Activated T-helper 1 cell treated with anti-CD3 and anti-CD28 coated beads, Interleukin-12 subunit alpha, Interleukin-12 subunit beta, Interleukin-2, Interleukin-4 antibody, amounts not matched to agents 30 ng/mL and 10 ng/mL and 1 ng/mL, durations not matched to agents 14 hours and 24 hours and 36 hours (primary cell): ENCODE data around the gene TBX4. TPM values are rescaled to one million over a fixed set of nuclear protein-coding genes. Genes with fewer than 3 reads are reported as not detected.

Experiments used
- DNase-seq: peaks from one replicate; pipeline ENCODE4 v3.0.0; 2021; ENCODE audit warnings: low spot score
- H3K27ac Mint-ChIP-seq: one replicate; pipeline ENCODE4 v1.8.0; 2021; ENCODE audit warnings: mild to moderate bottlenecking, mixed read lengths
- H3K27me3 Mint-ChIP-seq: one replicate; pipeline ENCODE4 v1.8.0; 2022; ENCODE audit warnings: mild to moderate bottlenecking, moderate library complexity, mixed read lengths; ENCODE audit not compliant: insufficient read depth
- H3K36me3 Mint-ChIP-seq: one replicate; pipeline ENCODE4 v1.8.0; 2021; ENCODE audit warnings: low read depth, mixed read lengths
- H3K4me1 Mint-ChIP-seq: one replicate; pipeline ENCODE4 v1.8.0; 2021; ENCODE audit warnings: low read depth, mixed read lengths
- H3K4me3 Mint-ChIP-seq: one replicate; pipeline ENCODE4 v1.8.0; 2021; ENCODE audit warnings: mild to moderate bottlenecking, moderate library complexity, mixed read lengths
- H3K9me3 Mint-ChIP-seq: one replicate; pipeline ENCODE4 v1.8.0; 2021; ENCODE audit warnings: mixed read lengths
- intact Hi-C: fragments of 100-400 bp; cut with micrococcal nuclease; formaldehyde crosslinking; loops from one replicate; pipeline ENCODE4 v1.15.1; 2024
- total RNA-seq: library from RNA; stranded (reverse); gene quantifications from 2 replicates; pipeline ENCODE4 v1.2.3, GENCODE V29; 2022

TBX4 gene
- total RNA-seq, 1 donor from 2014 or later: not detected

DNA sequence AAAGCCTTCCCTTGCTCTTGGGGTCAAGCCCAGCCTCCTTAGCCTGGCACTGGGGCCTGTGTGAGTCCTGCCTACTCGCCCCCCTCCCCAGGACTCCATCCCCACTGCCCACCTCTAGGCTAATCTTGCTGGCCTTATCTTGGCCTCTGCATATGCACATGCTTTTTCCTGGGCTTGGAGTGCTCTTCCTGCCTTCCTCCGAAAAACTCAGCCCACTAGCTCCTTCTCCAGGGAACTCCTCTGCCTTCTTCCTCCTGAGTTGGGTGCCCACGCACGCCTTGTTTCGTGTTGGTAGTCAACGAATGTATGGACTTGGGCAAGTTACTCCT is 36.0 kb upstream of the TBX4 start:
- Mint-ChIP-seq H3K36me3 (no peaks in the 10 kb centered on the region), H3K27me3 (peaks cover 34% of the 10 kb centered on the region), H3K9me3 (no peaks in the 10 kb centered on the region), H3K27ac (no peak overlapping the region), H3K4me1 (no peaks in the 10 kb centered on the region), H3K4me3 (no peak overlapping the region)
- no peak for DNase-seq
- intact Hi-C loops: loop anchor here (5.0 kb wide), 1 partner anchor 166 kb away; no protein-coding TSS in a partner anchor

DNA sequence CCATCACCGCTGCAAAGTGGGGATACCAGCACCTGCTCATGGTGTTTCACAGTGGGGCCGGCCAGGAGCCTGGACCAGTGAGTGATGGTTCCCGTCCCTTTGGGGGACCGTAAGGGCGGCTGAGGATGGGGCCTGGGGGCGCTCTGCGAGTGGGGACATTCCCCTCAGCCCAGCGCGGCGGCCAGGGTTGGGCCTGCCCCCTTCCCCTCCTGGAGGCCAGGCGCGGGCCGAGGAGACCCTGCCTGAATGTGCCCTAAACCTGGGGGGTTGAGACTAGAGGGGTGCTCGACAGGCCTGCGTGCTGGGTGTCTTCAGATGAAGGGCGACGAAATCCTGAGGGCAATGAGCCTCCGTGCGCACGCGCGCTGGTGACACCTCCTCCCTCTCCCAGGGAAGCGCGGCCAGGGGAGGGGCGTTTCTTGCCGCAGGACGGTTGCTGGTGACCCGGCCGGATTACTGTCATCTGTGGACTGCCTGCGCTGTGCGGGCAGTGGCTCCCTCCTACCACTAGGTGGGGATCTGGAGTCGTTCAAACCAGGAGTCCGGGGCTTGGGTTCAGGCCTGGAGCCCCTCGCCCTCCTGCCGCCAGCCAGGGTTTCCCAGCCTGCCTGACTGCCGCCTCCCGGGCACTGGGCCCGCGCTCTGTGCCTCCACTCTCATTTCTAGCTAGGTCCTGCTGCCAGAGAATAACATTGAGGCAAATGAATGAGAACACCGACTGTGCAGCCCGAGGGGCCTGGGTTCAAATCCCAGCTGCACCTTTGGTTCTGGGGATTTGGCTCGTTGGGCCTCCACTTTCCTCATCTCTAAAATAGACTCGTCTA is 35.5 kb upstream of the TBX4 start:
- Mint-ChIP-seq H3K27ac (no peak overlapping the region), H3K4me3 (no peak overlapping the region), H3K4me1 (no peaks in the 10 kb centered on the region), H3K27me3 (peaks cover 34% of the 10 kb centered on the region), H3K36me3 (no peaks in the 10 kb centered on the region), H3K9me3 (no peaks in the 10 kb centered on the region)
- intact Hi-C loops: loop anchor here (5.0 kb wide), 1 partner anchor 166 kb away; no protein-coding TSS in a partner anchor
- DNase-seq: peak; percentile 44

DNA sequence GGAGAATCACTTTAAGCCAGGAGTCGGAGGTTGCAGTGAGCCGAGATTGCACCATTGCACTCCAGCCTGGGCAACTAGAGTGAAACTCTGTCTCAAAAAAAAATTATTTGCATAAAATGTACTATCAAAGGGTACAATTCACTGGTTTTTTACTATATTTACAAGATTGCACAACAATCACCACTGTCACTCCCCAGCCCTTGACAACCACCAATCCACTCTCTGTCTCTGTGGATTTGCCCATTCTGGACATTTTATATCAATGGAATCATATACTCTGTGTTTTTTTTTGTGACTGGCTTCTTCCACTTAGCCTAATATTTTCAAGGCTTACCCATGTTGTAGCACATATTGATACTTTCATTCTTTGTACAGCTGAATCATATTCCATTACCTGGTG is 33.8 kb upstream of the TBX4 start:
- Mint-ChIP-seq H3K36me3 (no peaks in the 10 kb centered on the region), H3K9me3 (no peaks in the 10 kb centered on the region), H3K4me1 (no peaks in the 10 kb centered on the region), H3K27ac (no peak overlapping the region), H3K27me3 (peaks cover 35% of the 10 kb centered on the region), H3K4me3 (no peak overlapping the region)
- intact Hi-C loops: loop anchor here (2.0 to 5.0 kb wide), 2 partner anchors 20 to 164 kb away; no protein-coding TSS in a partner anchor
- no peak for DNase-seq

DNA sequence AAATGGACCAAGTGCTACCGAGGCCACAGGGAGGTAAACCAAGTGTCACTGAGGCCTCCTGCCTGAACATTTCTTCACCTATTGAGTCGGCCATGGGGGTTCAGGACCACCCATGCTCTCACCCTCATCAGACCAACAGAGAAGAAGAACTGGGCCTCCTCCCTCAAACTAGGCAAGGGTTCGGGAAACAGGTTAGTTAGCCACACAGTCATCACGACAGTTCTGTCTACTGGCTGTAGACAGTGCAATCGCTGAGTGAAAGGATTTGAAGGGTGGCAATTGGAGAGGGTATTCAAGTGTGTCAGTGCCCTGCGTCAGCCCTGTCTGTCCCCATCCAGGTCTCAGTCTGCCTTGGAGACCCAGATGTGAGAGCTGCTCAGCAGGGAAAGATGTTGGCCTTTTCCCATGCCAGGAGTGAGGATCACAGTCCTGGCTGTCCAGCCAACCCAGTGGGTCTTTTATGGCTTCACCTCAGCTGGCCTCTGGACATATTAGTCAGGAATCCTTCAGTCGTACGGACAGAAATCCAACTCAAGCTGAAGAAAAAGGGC is 32.7 kb upstream of the TBX4 start:
- H3K9me3 Mint-ChIP-seq: no peaks in the 10 kb centered on the region
- peaks cover 31% of the 10 kb centered on the region for H3K27me3 Mint-ChIP-seq
- no peak for DNase-seq
- H3K4me1 Mint-ChIP-seq: no peaks in the 10 kb centered on the region
- no peak overlapping the region for H3K4me3 Mint-ChIP-seq
- H3K36me3 Mint-ChIP-seq: no peaks in the 10 kb centered on the region
- no peak overlapping the region for H3K27ac Mint-ChIP-seq
- intact Hi-C loops: loop anchor here (2.0 to 5.0 kb wide), 2 partner anchors 19 to 163 kb away; no protein-coding TSS in a partner anchor

DNA sequence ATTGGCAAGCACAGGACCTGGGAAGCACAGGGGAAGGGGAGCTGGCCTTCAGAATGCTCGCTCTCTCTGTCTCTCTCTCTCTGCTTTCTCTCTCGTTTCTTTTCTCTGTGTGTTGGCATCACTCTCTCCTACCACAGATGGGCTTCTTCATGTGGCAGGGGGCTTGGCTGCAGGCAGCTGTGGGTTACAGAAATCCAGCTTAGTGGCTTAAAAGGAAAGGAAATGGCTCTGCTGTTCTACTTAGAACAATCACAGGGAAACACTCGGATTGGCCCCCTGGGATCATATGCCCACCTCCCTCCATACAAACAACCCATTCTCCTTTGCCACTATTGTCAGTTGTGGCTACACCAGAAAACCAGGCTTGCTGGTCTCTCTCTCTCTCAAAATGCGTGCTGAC is 32.2 kb upstream of the TBX4 start:
- no peak overlapping the region for H3K27ac Mint-ChIP-seq
- no peak for DNase-seq
- peaks cover 29% of the 10 kb centered on the region for H3K27me3 Mint-ChIP-seq
- no peaks in the 10 kb centered on the region for H3K9me3 Mint-ChIP-seq
- H3K4me3 Mint-ChIP-seq: no peak overlapping the region
- no peaks in the 10 kb centered on the region for H3K4me1 Mint-ChIP-seq
- intact Hi-C loops: no loop called here
- no peaks in the 10 kb centered on the region for H3K36me3 Mint-ChIP-seq

DNA sequence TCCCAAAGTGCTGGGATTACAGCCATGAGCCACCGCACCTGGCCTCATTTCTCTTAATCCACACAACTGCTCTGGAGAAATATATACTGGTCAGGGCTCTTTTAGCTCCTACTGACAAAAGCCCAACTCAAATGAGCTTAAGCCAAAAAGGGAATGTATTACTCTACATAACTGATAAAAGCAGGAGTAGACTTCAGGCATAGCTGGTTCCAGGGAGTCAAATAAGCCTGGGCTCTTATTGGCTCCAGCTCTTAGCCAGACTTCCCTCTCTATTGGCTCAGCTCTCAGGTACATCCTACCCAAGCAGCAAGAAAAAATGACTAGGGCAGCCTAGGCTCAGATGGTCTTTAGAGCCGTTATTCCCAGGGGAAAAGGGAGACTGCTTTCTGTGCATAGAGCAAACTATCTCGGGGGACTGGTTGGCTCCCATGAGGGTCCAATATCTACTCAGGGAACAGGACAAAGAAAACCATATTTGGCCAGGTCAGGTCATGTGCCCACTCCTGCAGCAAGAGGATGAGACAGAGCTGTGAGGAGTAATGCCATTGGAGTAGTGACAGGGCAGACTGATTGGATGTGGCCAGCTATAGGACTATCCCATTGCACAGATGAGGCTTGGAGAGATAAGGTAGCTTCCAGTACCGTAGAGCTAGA is 31.4 kb upstream of the TBX4 start:
- DNase-seq: no peak
- H3K4me1 Mint-ChIP-seq: no peaks in the 10 kb centered on the region
- no peaks in the 10 kb centered on the region for H3K36me3 Mint-ChIP-seq
- intact Hi-C loops: no loop called here
- no peaks in the 10 kb centered on the region for H3K9me3 Mint-ChIP-seq
- H3K4me3 Mint-ChIP-seq: no peak overlapping the region
- H3K27ac Mint-ChIP-seq: no peak overlapping the region
- peaks cover 22% of the 10 kb centered on the region for H3K27me3 Mint-ChIP-seq

DNA sequence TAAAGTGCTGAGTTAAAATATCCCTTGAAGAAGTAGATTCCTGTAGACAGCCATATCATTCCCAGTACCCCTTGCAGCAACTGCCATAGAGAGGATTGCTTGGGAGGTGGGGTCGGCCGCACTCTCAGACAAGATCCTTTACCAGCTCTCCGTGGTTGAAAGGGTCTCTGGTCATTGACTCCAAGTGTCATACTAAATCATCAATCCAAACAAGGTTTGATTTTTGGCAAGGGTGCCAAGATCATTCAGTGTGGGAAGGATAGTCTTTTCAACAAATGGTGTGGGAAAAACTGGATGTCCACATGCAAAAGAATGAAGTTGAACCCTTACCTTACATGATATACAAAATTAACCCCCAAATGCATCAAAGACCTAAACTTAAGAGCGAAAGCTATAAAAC is 30.8 kb upstream of the TBX4 start:
- intact Hi-C loops: no loop called here
- Mint-ChIP-seq H3K36me3 (no peaks in the 10 kb centered on the region), H3K27ac (no peak overlapping the region), H3K4me3 (no peak overlapping the region), H3K27me3 (peaks cover 18% of the 10 kb centered on the region), H3K4me1 (no peaks in the 10 kb centered on the region), H3K9me3 (no peaks in the 10 kb centered on the region)
- no peak for DNase-seq

DNA sequence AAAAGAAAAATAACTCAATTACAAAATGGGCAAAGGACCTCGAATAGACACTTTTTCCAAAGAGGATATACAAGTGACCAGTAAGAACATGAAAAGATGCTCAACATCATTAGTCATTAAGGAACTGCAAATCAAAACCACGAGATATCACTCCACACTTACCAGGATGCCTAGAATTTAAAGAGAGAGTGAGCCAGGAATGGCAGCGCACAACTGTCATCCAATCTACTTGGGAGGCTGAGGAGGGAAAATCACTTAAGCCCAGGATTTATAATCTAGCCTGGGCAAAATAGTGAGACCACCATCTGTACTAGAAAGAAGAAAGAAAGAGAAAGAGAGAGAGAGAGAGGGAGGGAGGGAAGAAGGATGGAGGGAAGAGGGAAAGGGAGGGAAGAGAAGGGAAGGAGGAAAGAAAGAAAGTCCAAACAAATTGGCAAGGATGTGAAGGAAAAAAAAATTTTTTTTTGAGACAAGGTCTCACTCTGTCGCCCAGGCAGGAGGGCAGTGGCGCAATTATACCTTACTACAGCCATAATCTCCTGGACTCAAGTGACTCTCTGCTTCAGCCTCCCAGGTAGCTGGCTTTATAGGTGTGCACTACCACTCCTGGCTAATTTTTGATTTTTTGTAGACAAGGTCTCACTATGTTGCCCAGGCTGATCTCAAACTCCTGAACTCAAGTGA is 30.0 kb upstream of the TBX4 start:
- no peak for DNase-seq
- Mint-ChIP-seq H3K4me3 (no peak overlapping the region), H3K27ac (no peak overlapping the region), H3K36me3 (no peaks in the 10 kb centered on the region), H3K4me1 (no peaks in the 10 kb centered on the region), H3K9me3 (no peaks in the 10 kb centered on the region), H3K27me3 (peaks cover 18% of the 10 kb centered on the region)
- intact Hi-C loops: no loop called here

DNA sequence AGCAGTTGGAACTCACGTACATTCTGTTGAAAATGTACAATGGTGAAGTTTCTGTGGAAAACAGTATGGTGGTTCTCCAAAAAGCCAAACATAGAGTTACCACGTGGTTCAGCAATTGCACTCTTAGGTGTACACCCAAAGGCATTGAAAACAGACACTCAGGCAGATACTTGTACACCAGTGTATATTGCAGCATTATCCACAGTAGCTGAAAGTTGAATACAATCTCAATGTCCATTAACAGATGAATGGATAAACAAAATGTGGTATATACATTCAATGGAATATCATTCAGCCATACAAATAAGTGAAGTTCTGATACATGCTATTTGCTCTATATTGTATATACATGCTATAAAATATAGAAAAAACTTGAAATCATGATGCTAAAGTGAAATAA is 29.4 kb upstream of the TBX4 start:
- no peak overlapping the region for H3K4me3 Mint-ChIP-seq
- H3K27me3 Mint-ChIP-seq: peaks cover 18% of the 10 kb centered on the region
- intact Hi-C loops: no loop called here
- H3K4me1 Mint-ChIP-seq: no peaks in the 10 kb centered on the region
- H3K36me3 Mint-ChIP-seq: no peaks in the 10 kb centered on the region
- DNase-seq: no peak
- H3K27ac Mint-ChIP-seq: no peak overlapping the region
- H3K9me3 Mint-ChIP-seq: no peaks in the 10 kb centered on the region

DNA sequence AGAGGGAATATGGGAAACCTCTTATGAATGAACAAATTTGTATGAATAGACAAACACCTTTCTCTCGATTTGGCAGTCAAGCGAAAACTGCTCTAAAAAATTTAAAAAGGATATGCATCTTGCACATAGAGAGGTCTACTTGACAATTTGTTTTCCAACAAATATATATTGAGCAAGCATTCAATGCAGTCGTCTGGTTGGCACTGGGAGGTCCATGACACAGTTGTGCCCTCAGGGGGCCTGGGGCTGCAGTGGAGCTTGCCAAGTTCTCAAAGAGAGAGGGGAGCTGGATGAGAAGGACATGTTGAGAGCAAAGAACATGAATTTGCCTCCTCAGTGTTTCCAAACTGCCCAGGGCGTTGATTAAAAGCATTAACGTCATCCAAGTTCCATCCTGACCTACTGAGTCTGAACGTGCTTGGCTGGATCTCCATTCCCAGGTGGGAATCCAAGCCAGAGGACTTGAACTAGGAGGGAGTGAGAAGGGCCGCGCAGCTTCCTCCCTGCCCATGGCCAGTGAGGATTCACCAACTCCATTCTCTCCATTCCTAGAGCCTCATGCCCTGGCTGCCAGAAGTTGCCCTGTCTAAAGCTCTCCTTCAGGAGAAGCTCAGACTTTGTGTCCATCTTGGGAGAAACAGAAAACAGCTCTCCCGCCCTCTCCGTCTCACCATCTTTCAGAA is 28.1 kb upstream of the TBX4 start:
- Mint-ChIP-seq H3K4me3 (no peak overlapping the region), H3K27me3 (peaks cover 18% of the 10 kb centered on the region), H3K36me3 (no peaks in the 10 kb centered on the region), H3K9me3 (no peaks in the 10 kb centered on the region), H3K27ac (no peak overlapping the region), H3K4me1 (no peaks in the 10 kb centered on the region)
- intact Hi-C loops: no loop called here
- no peak for DNase-seq

DNA sequence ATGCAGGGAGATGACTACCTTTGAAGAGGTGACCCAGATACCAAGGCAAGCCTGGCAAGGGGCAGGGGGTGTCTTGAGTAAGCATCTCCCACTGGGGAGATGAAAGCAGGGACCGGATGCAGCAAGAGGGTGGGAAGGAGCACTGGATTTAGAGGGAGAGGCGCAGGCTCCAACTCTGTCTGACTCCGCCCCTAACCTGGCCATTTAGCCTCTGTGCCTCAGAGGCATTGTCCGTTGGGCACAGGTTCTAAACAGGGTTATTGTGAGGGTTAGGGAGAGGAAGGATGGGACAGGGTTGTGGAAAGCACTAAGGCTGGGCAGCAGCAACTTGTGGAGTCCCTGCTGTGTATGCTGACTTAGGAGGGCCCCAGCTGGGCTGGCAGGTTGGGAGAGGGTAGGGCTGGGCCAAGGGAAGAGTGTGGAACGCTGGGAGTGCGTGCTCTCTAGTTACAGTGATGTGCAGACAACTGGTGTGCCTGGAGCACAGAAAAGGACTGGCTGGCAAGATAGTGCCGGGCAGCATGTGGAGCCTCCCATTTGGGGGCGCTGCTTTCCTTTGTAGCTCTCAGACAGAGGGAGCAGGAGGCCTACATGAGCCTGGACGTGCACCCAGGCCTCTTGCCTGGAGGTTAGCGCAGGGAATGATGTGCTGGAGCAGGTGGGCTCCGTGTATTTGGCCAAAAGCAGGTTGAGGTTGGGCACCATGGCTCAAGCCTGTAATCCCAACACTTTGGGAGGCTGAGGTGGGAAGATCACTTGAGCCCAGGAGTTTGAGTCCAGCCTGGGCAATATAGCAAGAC is 26.3 kb upstream of the TBX4 start:
- DNase-seq: no peak
- peaks cover 10% of the 10 kb centered on the region for H3K27me3 Mint-ChIP-seq
- no peaks in the 10 kb centered on the region for H3K36me3 Mint-ChIP-seq
- H3K27ac Mint-ChIP-seq: no peak overlapping the region
- intact Hi-C loops: no loop called here
- no peaks in the 10 kb centered on the region for H3K4me1 Mint-ChIP-seq
- no peak overlapping the region for H3K4me3 Mint-ChIP-seq
- no peaks in the 10 kb centered on the region for H3K9me3 Mint-ChIP-seq
